H1 (cell line): ENCODE results near the gene CEP126. TPM values are rescaled to one million over a fixed set of nuclear protein-coding genes. Genes with fewer than 3 reads are reported as not detected.

Experiments used
- CTCF ChIA-PET: fragments of 300-600 bp; sonication (Branson Sonifier 250); formaldehyde crosslinking; loops from one replicate; lab custom pipeline; 2021; ENCODE audit not compliant: partially characterized antibody; lab: Charles Lee
- POLR2A ChIA-PET: fragments of 300-600 bp; sonication (Branson Sonifier 250); formaldehyde crosslinking; loops from one replicate; lab custom pipeline; 2021; ENCODE audit warnings: inconsistent platforms; ENCODE audit not compliant: partially characterized antibody; lab: Charles Lee
- DNase-seq, 2 experiments: peaks; one replicate each; pipeline versions ENCODE4 v3.0.0 to v3.0.0-alpha.2; 2010 to 2022; ENCODE audit warnings: low spot score in 2 of 2, low read depth in 1 of 2, mixed read lengths in 1 of 2
- FAIRE-seq: peaks from 2 replicates; lab custom pipeline; 2011; peaks lifted over from hg19 to GRCh38; lab: Jason Lieb, UNC
- H2AFZ ChIP-seq: 2 replicates; pipeline ENCODE4 v1.8.1; 2012; ENCODE audit warnings: low read length, inconsistent platforms
- H2AK5ac ChIP-seq: 2 replicates; pipeline ENCODE4 v1.6.1; 2013; ENCODE audit warnings: low read depth, low read length
- H2BK120ac ChIP-seq: replicated peaks from 2 replicates; pipeline ENCODE3; 2013; ENCODE audit warnings: low read depth, low read length, inconsistent platforms
- H2BK12ac ChIP-seq: 2 replicates; pipeline ENCODE4 v1.6.1; 2013; ENCODE audit warnings: low read depth, low read length
- H2BK15ac ChIP-seq: 2 replicates; pipeline ENCODE4 v1.6.1; 2013; ENCODE audit warnings: low read length
- H2BK20ac ChIP-seq: 2 replicates; pipeline ENCODE4 v1.6.1; 2013; ENCODE audit warnings: low read length
- H2BK5ac ChIP-seq: 2 replicates; pipeline ENCODE4 v1.6.1; 2013; ENCODE audit warnings: low read depth, low read length
- H3K14ac ChIP-seq: 2 replicates; pipeline ENCODE4 v1.6.1; 2013; ENCODE audit warnings: inconsistent platforms; ENCODE audit not compliant: insufficient read length
- H3K18ac ChIP-seq: 2 replicates; pipeline ENCODE4 v1.6.1; 2013; ENCODE audit warnings: low read length; ENCODE audit errors: extremely low read depth
- H3K23ac ChIP-seq: 2 replicates; pipeline ENCODE4 v1.6.1; 2013; ENCODE audit warnings: inconsistent platforms; ENCODE audit not compliant: insufficient read length
- H3K23me2 ChIP-seq: 2 replicates; pipeline ENCODE4 v1.6.1; 2013; ENCODE audit warnings: low read depth, low read length
- H3K27ac ChIP-seq: 2 replicates; pipeline ENCODE4 v1.6.1; 2011; ENCODE audit warnings: low read depth, low read length, inconsistent platforms
- H3K27me3 ChIP-seq, 4 experiments: replicated peaks in 1 of 4; 1 replicate in 1 of 4; 2 replicates in 3 of 4; pipeline versions ENCODE4 v1.6.1 to v1.8.1; 2011 to 2013; ENCODE audit warnings: low read length in 3 of 4, mild to moderate bottlenecking in 3 of 4, inconsistent platforms in 2 of 4, mixed read lengths in 2 of 4, moderate library complexity in 1 of 4; ENCODE audit not compliant: control insufficient read depth in 3 of 4, insufficient read depth in 3 of 4; ENCODE audit errors: extremely low read depth in 1 of 4
- H3K36me3 ChIP-seq, 4 experiments: 2 replicates each; pipeline versions ENCODE4 v1.6.1 to v1.8.1; 2011 to 2013; ENCODE audit warnings: mild to moderate bottlenecking in 4 of 4, low read length in 3 of 4, moderate library complexity in 2 of 4, control low read depth in 1 of 4, inconsistent platforms in 1 of 4; ENCODE audit not compliant: insufficient read depth in 4 of 4, control insufficient read depth in 2 of 4
- H3K4ac ChIP-seq: replicated peaks from 2 replicates; pipeline ENCODE3; 2013; ENCODE audit warnings: low read length, low read depth, mixed read lengths, inconsistent platforms; ENCODE audit not compliant: insufficient read length
- H3K4me1 ChIP-seq, 4 experiments: replicated peaks in 1 of 4; 1 replicate in 1 of 4; 2 replicates in 3 of 4; pipeline versions ENCODE4 v1.6.1 to v1.8.1; 2011 to 2013; ENCODE audit warnings: low read length in 3 of 4, inconsistent platforms in 2 of 4, mixed read lengths in 1 of 4; ENCODE audit not compliant: insufficient read depth in 4 of 4, control insufficient read depth in 3 of 4
- H3K4me2 ChIP-seq, 2 experiments: 2 replicates each; pipeline versions ENCODE4 v1.6.1 to v1.8.1; 2011 to 2013; ENCODE audit warnings: low read depth in 2 of 2, low read length in 2 of 2, control low read depth in 1 of 2, inconsistent platforms in 1 of 2, mild to moderate bottlenecking in 1 of 2; ENCODE audit not compliant: insufficient read depth in 1 of 2
- H3K4me3 ChIP-seq, 4 experiments: fragments of 200-600, 300-600 bp in 1 of 4; sonication (generic), shearing (Covaris generic), sonication (Bioruptor Twin) in 1 of 4; 2 replicates each; pipeline versions ENCODE4 v1.5.1 to v1.8.1; 2011 to 2016; ENCODE audit warnings: low read length in 4 of 4, low read depth in 3 of 4, control low read depth in 2 of 4, inconsistent platforms in 2 of 4, mild to moderate bottlenecking in 2 of 4, mixed read lengths in 1 of 4, moderate library complexity in 1 of 4; ENCODE audit not compliant: insufficient read depth in 2 of 4; ENCODE audit errors: extremely low read depth in 1 of 4
- H3K56ac ChIP-seq: replicated peaks from 2 replicates; pipeline ENCODE3; 2013; ENCODE audit warnings: low read depth, mild to moderate bottlenecking, mixed read lengths, low read length, inconsistent platforms; ENCODE audit not compliant: insufficient read length
- H3K79me1 ChIP-seq: 2 replicates; pipeline ENCODE4 v1.6.1; 2013; ENCODE audit warnings: low read depth, low read length, control low read depth
- H3K79me2 ChIP-seq, 2 experiments: 2 replicates each; pipeline versions ENCODE4 v1.6.1 to v1.8.1; 2012 to 2013; ENCODE audit warnings: low read length in 2 of 2, mild to moderate bottlenecking in 2 of 2, inconsistent platforms in 1 of 2; ENCODE audit not compliant: insufficient read depth in 2 of 2, control insufficient read depth in 1 of 2
- H3K9ac ChIP-seq, 4 experiments: replicated peaks in 1 of 4; 1 replicate in 1 of 4; 2 replicates in 3 of 4; pipeline versions ENCODE4 v1.6.1 to v1.8.1; 2011 to 2013; ENCODE audit warnings: low read depth in 3 of 4, low read length in 3 of 4, control low read depth in 2 of 4, mild to moderate bottlenecking in 2 of 4, moderate library complexity in 2 of 4, inconsistent platforms in 1 of 4; ENCODE audit errors: extremely low read depth in 1 of 4
- H3K9me3 ChIP-seq, 2 experiments: 2 replicates each; pipeline versions ENCODE4 v1.6.1 to v1.8.1; 2012 to 2013; ENCODE audit warnings: mild to moderate bottlenecking in 2 of 2, moderate library complexity in 2 of 2, control low read depth in 1 of 2, inconsistent platforms in 1 of 2, low read depth in 1 of 2, low read length in 1 of 2, mixed read lengths in 1 of 2; ENCODE audit not compliant: insufficient read depth in 2 of 2
- H4K20me1 ChIP-seq, 2 experiments: replicated peaks in 1 of 2; 2 replicates each; pipeline versions ENCODE3 to v1.8.1; 2011 to 2013; ENCODE audit warnings: inconsistent platforms in 2 of 2, low read length in 2 of 2, mild to moderate bottlenecking in 1 of 2; ENCODE audit not compliant: insufficient read depth in 2 of 2, control insufficient read depth in 1 of 2
- H4K5ac ChIP-seq: 2 replicates; pipeline ENCODE4 v1.6.1; 2013; ENCODE audit warnings: low read length, low read depth, mixed read lengths, inconsistent platforms; ENCODE audit not compliant: insufficient read length
- H4K8ac ChIP-seq: 2 replicates; pipeline ENCODE4 v1.8.0; 2013; ENCODE audit warnings: mild to moderate bottlenecking, moderate library complexity, low read length, inconsistent platforms; ENCODE audit not compliant: insufficient read depth; ENCODE audit errors: extremely low read depth
- H4K91ac ChIP-seq: replicated peaks from 2 replicates; pipeline ENCODE3; 2013; ENCODE audit warnings: low read length, mixed read lengths, inconsistent platforms; ENCODE audit not compliant: insufficient read length
- ASH2L ChIP-seq: fragments of 200-600, 300-600 bp; sonication (generic); IDR thresholded peaks from one replicate; pipeline ENCODE4 v1.7.1; 2017; ENCODE audit warnings: low read length
- CBX5 ChIP-seq: fragments of 300-800, 300-1000 bp; sonication (generic); IDR thresholded peaks from 2 replicates; pipeline ENCODE4 v1.7.1; 2016; ENCODE audit warnings: antibody characterized with exemption, low read length, low read depth
- CBX8 ChIP-seq: fragments of 300-800, 300-1000 bp; sonication (generic); IDR thresholded peaks from 2 replicates; pipeline ENCODE4 v1.7.1; 2016; ENCODE audit warnings: low read depth, low read length, borderline replicate concordance
- EZH2 ChIP-seq: fragments of 200-600 bp; sonication (generic); IDR thresholded peaks from 2 replicates; pipeline ENCODE4 v1.7.1; 2012; ENCODE audit warnings: low read depth, mild to moderate bottlenecking, moderate library complexity, low read length, inconsistent platforms; ENCODE audit not compliant: severe bottlenecking
- PHF8 ChIP-seq: fragments of 200-600 bp; sonication (generic); conservative IDR thresholded peaks from 2 replicates; pipeline ENCODE4 v1.7.1; 2012; ENCODE audit warnings: low read depth, mild to moderate bottlenecking, inconsistent platforms, low read length, moderate library complexity
- RXRA ChIP-seq: IDR thresholded peaks from 2 replicates; pipeline ENCODE4 v1.6.1; 2011; ENCODE audit warnings: low read depth, mild to moderate bottlenecking, low read length, moderate library complexity; ENCODE audit not compliant: insufficient read depth
- TEAD4 ChIP-seq: IDR thresholded peaks from 2 replicates; pipeline ENCODE4 v1.6.1; 2012; ENCODE audit warnings: low read depth, low read length, inconsistent platforms, mixed read lengths
- WGBS, 2 experiments: shearing (Covaris generic) in 1 of 2; methylation state at CpG; one replicate each; pipeline versions ENCODE4 v1.1.6 to v1.1.7; 2013 to 2015; ENCODE audit warnings: low lambda C conversion rate in 2 of 2, mixed read lengths in 2 of 2, inconsistent platforms in 1 of 2, low coverage in 1 of 2, missing lambda C conversion rate in 1 of 2; ENCODE audit not compliant: insufficient replicate concordance in 2 of 2, insufficient coverage in 1 of 2, insufficient read length in 1 of 2; ENCODE audit errors: extremely low coverage in 1 of 2, missing lambda C conversion rate in 1 of 2; 5-methylcytosine and 5-hydroxymethylcytosine counted together
- polyA plus RNA-seq, 7 experiments: library from polyadenylated mRNA; depleted of rRNA in 3 of 7; stranded (reverse) in 5 of 7; unstranded in 2 of 7; fragments of >200 nt in 5 of 7; fragments of 200-250 nt in 2 of 7; gene quantifications; 1 replicate in 5 of 7; 2 replicates in 1 of 7; 4 replicates in 1 of 7; pipeline versions ENCODE4 v1.2.1 to v1.2.3, GENCODE V29; 2011 to 2013; ENCODE audit warnings: missing spikeins in 2 of 7, mixed read lengths in 2 of 7
- total RNA-seq: library from RNA; stranded (reverse); fragmentation: NEBNext Ultra II Directional; extraction: Animal tissue kit (Norgen Biotek cat#: 25700); gene quantifications from 2 replicates; pipeline ENCODE4 v1.2.1, GENCODE V29; 2021

The CEP126 gene
- total and polyA plus RNA-seq, 2 of the 8 experiments (the other 6 are each of a cell fraction or from before 2014, with no cell fraction given), result 0.76 to 1.9 TPM

DNA sequence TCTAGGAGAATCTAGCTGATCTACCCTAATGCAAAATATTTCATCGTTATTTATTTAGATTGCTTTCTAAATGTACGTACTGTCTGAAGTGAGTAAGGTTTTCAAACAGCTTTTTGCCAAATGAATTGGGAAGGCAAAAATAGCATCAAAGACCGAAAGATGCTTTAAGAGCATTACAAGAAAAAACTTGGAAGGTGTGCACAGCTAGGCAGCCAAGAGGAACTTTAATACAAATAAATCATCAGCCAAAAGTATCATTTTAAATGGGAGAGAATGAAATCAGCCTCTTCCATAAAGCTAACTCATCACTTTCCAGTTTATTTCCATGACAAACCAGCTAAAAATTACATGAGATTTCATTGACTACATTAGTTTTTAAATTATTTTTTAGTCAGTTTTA lies 102.2 kb downstream of the CEP126 start:
- no peaks in the 10 kb centered on the region for H3K27me3 ChIP-seq
- no peaks in the 10 kb centered on the region for H3K79me1 ChIP-seq
- no peak overlapping the region for H2BK20ac ChIP-seq
- DNase-seq (no peak), FAIRE-seq (no peak)
- H2BK12ac ChIP-seq, result no peak overlapping the region
- no peaks in the 10 kb centered on the region for H3K23me2 ChIP-seq
- no peak overlapping the region for H3K23ac ChIP-seq
- H3K4ac ChIP-seq, result no peak overlapping the region
- no peak overlapping the region for H4K5ac ChIP-seq
- H2BK15ac ChIP-seq, result no peak overlapping the region
- no peak overlapping the region for H4K8ac ChIP-seq
- no peak overlapping the region for H3K4me2 ChIP-seq
- 89% methylated on average over 3 of the region's 3 CpGs; no CpG with 5 or more reads in 1 of the 2 experiments for WGBS, 2 experiments
- TF ChIP-seq EZH2, result no peak
- no peak for TF ChIP-seq ASH2L
- no peak for TF ChIP-seq PHF8
- no peak for TF ChIP-seq RXRA
- no peak for TF ChIP-seq CBX8
- no peak for TF ChIP-seq TEAD4
- TF ChIP-seq CBX5, result no peak
- H3K36me3 ChIP-seq, result no peaks in the 10 kb centered on the region
- no peaks in the 10 kb centered on the region for H4K20me1 ChIP-seq
- H3K56ac ChIP-seq, result no peak overlapping the region
- no peak overlapping the region for H2AK5ac ChIP-seq
- POLR2A ChIA-PET, result no interaction called here
- no peak overlapping the region for H3K4me3 ChIP-seq
- H3K27ac ChIP-seq, result no peak overlapping the region
- no peaks in the 10 kb centered on the region for H3K79me2 ChIP-seq
- H2BK120ac ChIP-seq, result no peak overlapping the region
- H3K9ac ChIP-seq, result no peak overlapping the region
- no peak overlapping the region for H2BK5ac ChIP-seq
- no peaks in the 10 kb centered on the region for H3K4me1 ChIP-seq
- no peak overlapping the region for H3K18ac ChIP-seq
- H2AFZ ChIP-seq, result no peak overlapping the region
- H3K14ac ChIP-seq, result no peak overlapping the region
- H3K9me3 ChIP-seq, result no peaks in the 10 kb centered on the region
- H4K91ac ChIP-seq, result no peak overlapping the region
- CTCF ChIA-PET, result interaction anchor here (0.6 to 2.0 kb wide), 5 partner anchors 8 to 373 kb away, joined by 3 to 5 read pairs (median 3); no protein-coding TSS in a partner anchor
